HG03520 (cell line): ENCODE measurements around the gene PRAME.
"Not testable (repeated sequence)": the region's sequence is repeated elsewhere in the genome, so short reads cannot be mapped to it uniquely, and the experiment has no call there.

ENCODE experiments used
- ATAC-seq: cut with Tn5 transposase; IDR thresholded peaks from one replicate; pipeline ENCODE4 v1.9.1; 2021; ENCODE audit warnings: mild to moderate bottlenecking, moderate library complexity; ENCODE audit not compliant: unreplicated experiment

PRAME gene

GRCh38 chr22:22553141-22553540 is 5.9 kb downstream of the PRAME start:
- ATAC-seq = no peak

GRCh38 chr22:22552630-22553029 is 6.4 kb downstream of the PRAME start:
- ATAC-seq = no peak

DNA sequence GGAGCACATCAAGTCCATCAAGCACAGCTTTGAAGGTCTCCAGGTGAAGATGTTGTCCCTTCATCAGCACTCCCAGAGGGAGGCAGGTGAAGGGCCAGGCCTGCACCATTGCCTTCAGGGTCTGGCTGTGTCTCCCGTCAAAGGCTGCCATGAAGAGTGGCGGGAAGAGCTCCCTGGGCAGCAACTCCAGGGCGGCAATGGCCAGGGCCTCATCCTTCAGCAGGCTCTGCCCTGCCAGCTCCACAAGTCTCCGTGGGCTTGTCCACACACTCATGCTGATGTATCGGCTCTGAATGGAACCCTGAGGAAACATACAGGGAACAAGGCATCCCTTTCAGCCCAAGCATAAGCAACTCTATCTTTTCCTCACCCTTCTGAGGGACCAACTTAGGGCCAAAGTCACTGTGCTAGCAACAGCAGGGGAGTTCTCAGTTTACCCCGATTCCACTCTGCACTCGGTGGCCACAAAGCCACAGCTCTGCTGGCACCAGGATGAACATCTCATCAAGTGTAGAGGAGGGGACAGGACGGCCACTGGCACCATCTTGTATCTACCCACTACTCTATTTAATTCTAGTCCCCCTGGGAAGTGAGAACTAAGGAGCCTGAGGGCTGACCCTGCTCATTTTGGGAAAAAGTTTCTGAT is 8.2 kb downstream of the PRAME start:
- ATAC-seq = no peak

GRCh38 chr22:22548910-22549309 is 10.2 kb downstream of the PRAME start:
- no peak for ATAC-seq

- no peak for ATAC-seq
Measured at GRCh38 chr22:22548317-22548716, 10.7 kb downstream of the PRAME start.

GRCh38 chr22:22547692-22548300 is 11.3 kb downstream of the PRAME start:
- no peak for ATAC-seq

DNA sequence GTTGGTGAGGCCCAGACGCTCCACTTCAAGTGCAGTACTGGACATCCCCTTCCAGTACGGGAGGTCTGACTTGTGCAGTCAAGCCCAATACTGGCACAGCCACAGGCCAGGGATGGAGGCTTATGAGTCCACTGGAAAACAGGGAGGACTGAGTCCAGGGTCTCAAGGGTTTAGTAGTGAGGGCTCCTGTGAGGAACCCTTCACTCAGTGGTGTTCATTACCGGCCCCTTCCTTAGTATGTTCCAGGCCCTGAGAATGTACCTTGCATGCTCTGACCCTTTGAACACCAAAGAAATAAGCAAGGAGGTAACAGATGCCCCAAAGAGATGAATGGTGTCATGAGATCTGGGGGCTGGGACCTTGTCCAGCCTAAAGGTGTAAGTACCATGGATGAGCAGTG is 11.8 kb downstream of the PRAME start:
- no peak for ATAC-seq

GRCh38 chr22:22546490-22546889 is 12.6 kb downstream of the PRAME start:
- no peak for ATAC-seq

DNA sequence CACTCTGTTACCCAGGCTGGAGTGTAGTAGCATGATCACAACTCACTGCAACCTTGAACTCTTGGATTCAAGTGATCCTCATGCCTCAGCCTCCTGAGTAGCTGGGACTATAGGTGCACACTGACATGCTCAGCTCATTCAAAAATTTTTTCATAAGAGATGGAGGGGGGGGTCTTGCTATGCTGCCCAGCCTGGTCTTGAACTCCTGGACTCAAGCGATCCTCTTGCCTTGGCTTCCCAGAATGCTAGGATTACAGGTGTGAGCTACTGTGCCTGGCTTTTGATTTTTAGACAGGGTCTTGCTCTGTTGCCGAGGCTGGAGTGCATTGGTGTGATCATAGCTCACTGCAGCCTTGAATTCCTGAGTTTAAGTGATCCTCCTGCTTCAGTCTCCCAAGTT is 14.0 kb downstream of the PRAME start:
- no peak for ATAC-seq

DNA sequence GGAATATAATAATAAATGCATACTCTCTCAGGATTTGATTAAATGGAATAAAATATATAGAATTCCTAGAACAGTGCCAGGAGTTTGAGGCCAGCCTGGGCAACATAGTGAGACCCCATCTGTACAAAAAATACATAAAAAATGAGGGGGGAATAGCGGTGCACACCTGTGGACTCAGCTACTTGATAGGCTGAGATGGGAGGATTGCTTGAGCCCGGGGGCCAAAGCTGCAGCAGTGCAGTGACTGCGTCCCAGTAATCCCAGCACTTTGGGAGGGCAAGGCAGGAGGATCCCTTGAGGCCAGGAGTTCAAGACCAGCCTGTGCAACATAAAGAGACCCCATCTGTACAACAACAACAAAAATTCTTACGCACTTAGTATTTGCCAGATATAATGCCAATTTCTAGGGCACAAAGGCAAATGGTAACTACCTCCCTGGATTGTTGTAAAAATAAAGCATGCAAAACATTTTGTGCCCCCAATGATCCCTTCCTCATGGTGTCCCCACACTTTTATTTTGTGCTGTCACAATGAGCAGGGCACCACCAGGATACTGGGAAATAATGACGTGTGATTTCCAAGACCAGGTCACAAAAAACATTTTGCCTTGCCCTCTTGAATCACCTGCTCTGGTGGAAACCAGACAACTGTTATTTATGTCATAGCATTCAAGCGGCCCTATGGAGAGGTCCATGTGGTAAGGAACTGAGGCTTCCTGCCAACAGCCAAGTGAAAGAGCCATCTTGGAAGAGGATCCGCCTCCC is 20.7 kb downstream of the PRAME start:
- ATAC-seq = no peak

- ATAC-seq = no peak
Measured at GRCh38 chr22:22536916-22537315, 22.1 kb downstream of the PRAME start.

DNA sequence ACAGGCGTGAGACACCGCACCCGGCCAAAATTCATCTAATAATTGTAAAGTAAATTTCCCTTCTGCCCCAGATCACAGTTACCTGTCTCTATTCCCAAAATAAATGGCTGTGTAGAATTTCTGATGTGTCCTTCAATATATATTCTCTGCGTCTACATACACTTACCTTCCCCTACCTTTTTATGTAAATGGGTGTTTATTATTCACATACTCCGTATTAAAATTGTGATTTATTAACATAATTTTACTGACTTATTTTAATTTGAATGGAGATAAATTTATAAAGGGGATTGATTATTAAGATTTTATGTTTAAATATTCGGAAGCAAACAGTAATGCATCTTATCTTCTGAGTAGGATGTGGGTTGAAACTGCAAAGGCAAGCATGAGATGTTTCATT is 22.6 kb downstream of the PRAME start:
- no peak for ATAC-seq

- ATAC-seq = no peak
Measured at GRCh38 chr22:22535662-22536061, 23.4 kb downstream of the PRAME start.

DNA sequence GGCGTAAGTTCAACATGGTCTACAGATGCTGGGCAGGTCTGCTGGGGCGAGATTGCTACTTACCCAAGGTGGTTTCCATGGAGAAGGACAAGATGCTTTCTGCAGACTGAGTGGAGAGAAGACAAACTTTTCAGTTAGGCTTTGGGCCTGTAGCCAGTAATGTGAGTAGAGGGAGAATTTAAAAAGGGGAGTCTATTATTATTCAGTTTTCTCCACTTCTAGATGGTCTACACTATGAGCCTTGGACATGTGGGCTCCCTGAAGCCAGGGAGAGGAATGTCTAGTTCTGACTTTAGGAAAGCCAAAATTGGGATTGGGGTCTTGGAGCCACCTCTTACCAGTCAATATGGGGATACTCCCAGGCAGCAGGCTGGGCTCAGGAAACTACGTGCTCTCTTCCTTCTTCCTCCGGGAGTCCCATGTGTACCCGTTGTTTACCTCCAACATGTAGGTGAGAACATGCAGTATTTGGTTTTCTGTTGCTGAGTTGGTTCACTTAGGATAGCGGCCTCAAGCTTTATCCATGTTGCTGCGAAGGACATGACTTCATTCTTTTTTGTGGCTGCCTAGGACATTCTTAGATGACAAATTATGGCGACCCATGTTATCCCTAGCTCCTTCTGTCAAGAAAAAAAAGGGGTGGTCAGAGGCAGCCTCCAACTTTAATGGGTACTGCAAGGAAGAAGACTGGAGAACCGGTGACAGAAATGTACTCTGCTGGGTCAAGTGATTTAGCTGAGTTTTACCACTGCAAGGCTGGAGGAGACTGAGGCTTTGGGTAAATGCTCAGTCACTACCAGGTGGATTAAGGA is 24.3 kb downstream of the PRAME start:
- no peak for ATAC-seq

GRCh38 chr22:22533863-22534262 is 25.2 kb downstream of the PRAME start:
- no peak for ATAC-seq

DNA sequence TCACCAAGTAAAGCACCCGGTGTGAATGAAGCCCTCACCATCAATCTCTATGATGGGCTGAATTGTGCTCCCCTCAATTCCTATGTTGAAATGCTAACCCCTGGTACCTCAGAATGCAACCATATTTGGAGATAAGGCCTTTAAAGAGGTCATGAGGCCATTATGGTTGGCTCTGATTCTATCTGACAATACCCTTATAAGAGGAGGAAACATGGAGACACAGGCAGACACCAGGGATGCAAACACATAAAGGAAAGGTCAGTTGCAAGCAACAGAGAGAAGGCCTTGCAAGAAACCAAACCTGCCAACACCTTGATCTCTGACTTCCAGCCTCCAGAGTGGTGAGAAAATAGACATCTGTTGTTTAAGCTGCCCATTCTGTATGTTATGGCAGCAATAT is 25.6 kb downstream of the PRAME start:
- no peak for ATAC-seq

DNA sequence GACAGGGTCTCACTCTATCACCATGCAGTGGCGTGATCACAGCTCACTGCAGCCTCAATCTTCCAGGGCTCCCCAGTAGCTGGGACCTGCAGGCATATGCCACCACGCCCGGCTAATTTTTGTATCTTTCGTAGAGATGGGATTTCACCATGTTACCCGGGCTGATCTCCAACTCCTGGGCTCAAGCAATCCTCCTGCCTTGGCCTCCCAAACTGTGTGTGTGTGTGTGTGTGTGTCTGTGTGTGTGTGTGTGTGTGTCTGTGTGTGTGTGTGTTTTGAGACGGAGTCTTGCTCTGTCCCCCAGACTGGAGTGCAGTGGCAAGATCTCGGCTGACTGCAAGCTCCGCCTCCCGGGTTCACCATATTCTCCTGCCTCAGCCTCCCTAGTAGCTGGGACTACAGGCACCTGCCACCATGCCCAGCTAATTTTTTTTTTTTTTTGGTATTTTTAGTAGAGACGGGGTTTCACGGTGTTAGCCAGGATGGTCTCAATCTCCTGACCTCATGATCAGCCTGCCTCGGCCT is 26.5 kb downstream of the PRAME start:
- not testable (repeated sequence) for ATAC-seq

GRCh38 chr22:22531770-22532546 is 27.1 kb downstream of the PRAME start:
- no peak for ATAC-seq

DNA sequence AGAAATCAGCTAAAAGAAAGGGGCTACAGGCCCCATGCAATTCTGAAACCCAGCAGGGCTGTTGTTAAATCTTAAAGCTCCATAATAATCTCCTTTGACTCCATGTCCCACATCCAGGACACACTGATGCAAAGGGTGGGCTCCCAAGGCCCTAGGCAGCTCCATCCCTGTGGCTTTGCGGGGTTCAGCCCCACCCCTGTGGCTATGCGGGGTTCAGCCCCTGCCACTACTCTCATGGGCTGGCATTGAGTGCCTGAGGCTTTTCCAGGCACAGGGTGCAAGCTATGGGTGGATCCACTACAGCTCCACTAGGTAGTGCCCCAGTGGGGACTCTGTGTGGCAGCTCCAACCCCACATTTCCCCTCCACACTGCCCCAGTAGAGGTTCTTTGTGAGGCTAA is 30.3 kb downstream of the PRAME start:
- no peak for ATAC-seq

- ATAC-seq = no peak
Measured at GRCh38 chr22:22527312-22527711, 31.8 kb downstream of the PRAME start.
